ENCODE measurements around the gene KCNJ2.

- TF ChIP-seq POLR2AphosphoS5 (IDR thresholded peaks at IDR 0.05; ENCODE audit: borderline replicate concordance, low read depth, low read length) (no peak), EZH2 (IDR thresholded peaks at IDR 0.05) (no peak), FOXP2 (optimal IDR thresholded peaks at IDR 0.05; ENCODE audit: control extremely low read depth, extremely low read length, insufficient read depth) (no peak)
Measured at GRCh38 chr17:70168044-70168976, 1.0 kb upstream of the KCNJ2 start.
